ENCODE measurements around the gene SMIM45.

Gene SMIM45

DNA sequence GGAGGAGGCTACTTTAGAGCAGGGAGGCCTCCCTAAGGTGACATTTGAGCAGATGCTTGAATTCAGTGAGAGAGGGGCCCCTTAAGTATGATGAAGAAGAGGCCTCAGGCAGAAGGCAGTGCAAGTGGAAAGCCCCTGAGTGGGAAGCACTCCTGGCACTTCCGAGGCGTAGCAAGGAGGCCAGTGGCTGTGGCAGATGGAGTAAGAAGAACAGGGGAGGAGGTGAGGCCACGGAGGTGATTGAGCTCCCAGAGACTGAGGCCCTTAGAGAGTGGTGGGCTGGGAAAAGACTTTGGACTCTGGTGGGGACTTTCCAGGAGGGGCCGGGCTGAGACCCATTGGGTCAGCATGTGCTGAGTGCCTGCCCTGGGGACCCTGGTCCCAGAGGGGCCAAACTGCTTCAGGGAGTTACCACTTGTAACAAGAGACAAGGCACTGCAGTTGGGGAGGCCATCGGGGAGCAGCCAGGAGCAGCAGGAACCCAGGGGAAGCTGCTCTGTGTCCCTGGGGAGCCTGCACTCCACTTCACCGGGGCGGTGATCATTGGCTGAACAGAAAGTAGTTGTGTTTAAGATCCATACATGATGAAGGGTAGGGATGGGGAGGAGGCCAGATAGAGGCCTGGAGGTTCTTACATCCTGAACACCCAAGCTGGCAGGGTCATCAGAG lies 2.5 kb upstream of the SMIM45 start (continued):
- TF ChIP-seq, protein P1, sequence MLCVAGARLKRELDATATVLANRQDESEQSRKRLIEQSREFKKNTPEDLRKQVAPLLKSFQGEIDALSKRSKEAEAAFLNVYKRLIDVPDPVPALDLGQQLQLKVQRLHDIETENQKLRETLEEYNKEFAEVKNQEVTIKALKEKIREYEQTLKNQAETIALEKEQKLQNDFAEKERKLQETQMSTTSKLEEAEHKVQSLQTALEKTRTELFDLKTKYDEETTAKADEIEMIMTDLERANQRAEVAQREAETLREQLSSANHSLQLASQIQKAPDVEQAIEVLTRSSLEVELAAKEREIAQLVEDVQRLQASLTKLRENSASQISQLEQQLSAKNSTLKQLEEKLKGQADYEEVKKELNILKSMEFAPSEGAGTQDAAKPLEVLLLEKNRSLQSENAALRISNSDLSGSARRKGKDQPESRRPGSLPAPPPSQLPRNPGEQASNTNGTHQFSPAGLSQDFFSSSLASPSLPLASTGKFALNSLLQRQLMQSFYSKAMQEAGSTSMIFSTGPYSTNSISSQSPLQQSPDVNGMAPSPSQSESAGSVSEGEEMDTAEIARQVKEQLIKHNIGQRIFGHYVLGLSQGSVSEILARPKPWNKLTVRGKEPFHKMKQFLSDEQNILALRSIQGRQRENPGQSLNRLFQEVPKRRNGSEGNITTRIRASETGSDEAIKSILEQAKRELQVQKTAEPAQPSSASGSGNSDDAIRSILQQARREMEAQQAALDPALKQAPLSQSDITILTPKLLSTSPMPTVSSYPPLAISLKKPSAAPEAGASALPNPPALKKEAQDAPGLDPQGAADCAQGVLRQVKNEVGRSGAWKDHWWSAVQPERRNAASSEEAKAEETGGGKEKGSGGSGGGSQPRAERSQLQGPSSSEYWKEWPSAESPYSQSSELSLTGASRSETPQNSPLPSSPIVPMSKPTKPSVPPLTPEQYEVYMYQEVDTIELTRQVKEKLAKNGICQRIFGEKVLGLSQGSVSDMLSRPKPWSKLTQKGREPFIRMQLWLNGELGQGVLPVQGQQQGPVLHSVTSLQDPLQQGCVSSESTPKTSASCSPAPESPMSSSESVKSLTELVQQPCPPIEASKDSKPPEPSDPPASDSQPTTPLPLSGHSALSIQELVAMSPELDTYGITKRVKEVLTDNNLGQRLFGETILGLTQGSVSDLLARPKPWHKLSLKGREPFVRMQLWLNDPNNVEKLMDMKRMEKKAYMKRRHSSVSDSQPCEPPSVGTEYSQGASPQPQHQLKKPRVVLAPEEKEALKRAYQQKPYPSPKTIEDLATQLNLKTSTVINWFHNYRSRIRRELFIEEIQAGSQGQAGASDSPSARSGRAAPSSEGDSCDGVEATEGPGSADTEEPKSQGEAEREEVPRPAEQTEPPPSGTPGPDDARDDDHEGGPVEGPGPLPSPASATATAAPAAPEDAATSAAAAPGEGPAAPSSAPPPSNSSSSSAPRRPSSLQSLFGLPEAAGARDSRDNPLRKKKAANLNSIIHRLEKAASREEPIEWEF (IDR thresholded peaks at IDR 0.05; ENCODE audit: insufficient replicate concordance, low read depth, low read length) = peak; percentile 94
- TF ChIP-seq STAT3 (IDR thresholded peaks at IDR 0.05; ENCODE audit: low read depth, low read length) = no peak
- no peak for TF ChIP-seq MYC (IDR thresholded peaks at IDR 0.05; ENCODE audit: insufficient read depth, insufficient read length, insufficient replicate concordance, low read length, severe bottlenecking)
- peak; percentile 86 for TF ChIP-seq NR2F1 (conservative IDR thresholded peaks at IDR 0.05)
- peak; percentile 72 to 86 for TF ChIP-seq BHLHE40 (IDR thresholded peaks at IDR 0.05; ENCODE audit: borderline replicate concordance in 1 of 2, low read depth in 2 of 2, low read length in 1 of 2)
- TF ChIP-seq BMI1 (IDR thresholded peaks at IDR 0.05; ENCODE audit: borderline replicate concordance) = no peak
- TF ChIP-seq ZNF622 (IDR thresholded peaks at IDR 0.05) = no peak
- TF ChIP-seq ETV6 (conservative IDR thresholded peaks at IDR 0.05 in 1 of 2, IDR thresholded peaks at IDR 0.05 in 1 of 2; ENCODE audit: borderline replicate concordance in 1 of 2, low read depth in 1 of 2) = no peak; a peak in 1 of 4 replicates
- TF ChIP-seq IKZF2 (IDR thresholded peaks at IDR 0.05) = peak; percentile 92 to 93
- TF ChIP-seq, protein P2, sequence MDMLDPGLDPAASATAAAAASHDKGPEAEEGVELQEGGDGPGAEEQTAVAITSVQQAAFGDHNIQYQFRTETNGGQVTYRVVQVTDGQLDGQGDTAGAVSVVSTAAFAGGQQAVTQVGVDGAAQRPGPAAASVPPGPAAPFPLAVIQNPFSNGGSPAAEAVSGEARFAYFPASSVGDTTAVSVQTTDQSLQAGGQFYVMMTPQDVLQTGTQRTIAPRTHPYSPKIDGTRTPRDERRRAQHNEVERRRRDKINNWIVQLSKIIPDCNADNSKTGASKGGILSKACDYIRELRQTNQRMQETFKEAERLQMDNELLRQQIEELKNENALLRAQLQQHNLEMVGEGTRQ (IDR thresholded peaks at IDR 0.05; ENCODE audit: borderline replicate concordance, low read depth, low read length) = no peak
- no peak for TF ChIP-seq NFYA (IDR thresholded peaks at IDR 0.05; ENCODE audit: borderline replicate concordance, low read depth, low read length)
- no peak for TF ChIP-seq FOXK2 (IDR thresholded peaks at IDR 0.05)
- TF ChIP-seq, protein P3, sequence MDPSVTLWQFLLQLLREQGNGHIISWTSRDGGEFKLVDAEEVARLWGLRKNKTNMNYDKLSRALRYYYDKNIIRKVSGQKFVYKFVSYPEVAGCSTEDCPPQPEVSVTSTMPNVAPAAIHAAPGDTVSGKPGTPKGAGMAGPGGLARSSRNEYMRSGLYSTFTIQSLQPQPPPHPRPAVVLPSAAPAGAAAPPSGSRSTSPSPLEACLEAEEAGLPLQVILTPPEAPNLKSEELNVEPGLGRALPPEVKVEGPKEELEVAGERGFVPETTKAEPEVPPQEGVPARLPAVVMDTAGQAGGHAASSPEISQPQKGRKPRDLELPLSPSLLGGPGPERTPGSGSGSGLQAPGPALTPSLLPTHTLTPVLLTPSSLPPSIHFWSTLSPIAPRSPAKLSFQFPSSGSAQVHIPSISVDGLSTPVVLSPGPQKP (IDR thresholded peaks at IDR 0.05; ENCODE audit: low read depth, low read length) = no peak
- no peak for TF ChIP-seq CHD1 (IDR thresholded peaks at IDR 0.05; ENCODE audit: low read depth, low read length)
- no peak for TF ChIP-seq NR2C2 (IDR thresholded peaks at IDR 0.05; ENCODE audit: borderline replicate concordance, control insufficient read depth, insufficient read length, low read depth)
- no peak for TF ChIP-seq CBX3 (IDR thresholded peaks at IDR 0.05; ENCODE audit: borderline replicate concordance, low read depth)
- TF ChIP-seq, protein P4, sequence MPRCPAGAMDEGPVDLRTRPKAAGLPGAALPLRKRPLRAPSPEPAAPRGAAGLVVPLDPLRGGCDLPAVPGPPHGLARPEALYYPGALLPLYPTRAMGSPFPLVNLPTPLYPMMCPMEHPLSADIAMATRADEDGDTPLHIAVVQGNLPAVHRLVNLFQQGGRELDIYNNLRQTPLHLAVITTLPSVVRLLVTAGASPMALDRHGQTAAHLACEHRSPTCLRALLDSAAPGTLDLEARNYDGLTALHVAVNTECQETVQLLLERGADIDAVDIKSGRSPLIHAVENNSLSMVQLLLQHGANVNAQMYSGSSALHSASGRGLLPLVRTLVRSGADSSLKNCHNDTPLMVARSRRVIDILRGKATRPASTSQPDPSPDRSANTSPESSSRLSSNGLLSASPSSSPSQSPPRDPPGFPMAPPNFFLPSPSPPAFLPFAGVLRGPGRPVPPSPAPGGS (IDR thresholded peaks at IDR 0.05; ENCODE audit: borderline replicate concordance, insufficient read depth, low read depth, low read length, poor library complexity, severe bottlenecking) = peak; percentile 10
- TF ChIP-seq KLF5 (IDR thresholded peaks at IDR 0.05; ENCODE audit: partially characterized antibody) = no peak
